GM12801 (cell line): ENCODE measurements around the gene TH.

Experiments
- TF ChIP-seq, protein P1 (sequence below): IDR thresholded peaks from one replicate; pipeline ENCODE4 v1.5.1; 2011; ENCODE audit warnings: control low read depth; ENCODE audit not compliant: insufficient read length; ENCODE audit errors: extremely low read depth

The TH gene

DNA sequence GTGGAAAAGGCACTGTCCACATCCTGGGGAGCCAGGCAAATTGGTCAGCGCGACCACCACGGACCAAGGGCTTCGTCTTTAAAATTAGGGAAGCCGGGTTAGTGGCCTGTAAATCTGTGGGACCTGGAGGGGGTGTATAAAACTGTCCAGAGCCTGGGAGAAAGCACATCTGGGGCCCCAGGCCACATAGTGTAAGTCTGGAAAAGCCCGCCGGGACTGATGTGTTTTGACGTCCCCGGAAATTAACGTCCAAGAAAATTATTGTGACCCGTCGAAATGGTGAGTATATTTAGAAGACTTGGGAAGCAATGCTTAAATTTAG lies 28.2 kb downstream of the TH start:
- TF ChIP-seq, protein P1, sequence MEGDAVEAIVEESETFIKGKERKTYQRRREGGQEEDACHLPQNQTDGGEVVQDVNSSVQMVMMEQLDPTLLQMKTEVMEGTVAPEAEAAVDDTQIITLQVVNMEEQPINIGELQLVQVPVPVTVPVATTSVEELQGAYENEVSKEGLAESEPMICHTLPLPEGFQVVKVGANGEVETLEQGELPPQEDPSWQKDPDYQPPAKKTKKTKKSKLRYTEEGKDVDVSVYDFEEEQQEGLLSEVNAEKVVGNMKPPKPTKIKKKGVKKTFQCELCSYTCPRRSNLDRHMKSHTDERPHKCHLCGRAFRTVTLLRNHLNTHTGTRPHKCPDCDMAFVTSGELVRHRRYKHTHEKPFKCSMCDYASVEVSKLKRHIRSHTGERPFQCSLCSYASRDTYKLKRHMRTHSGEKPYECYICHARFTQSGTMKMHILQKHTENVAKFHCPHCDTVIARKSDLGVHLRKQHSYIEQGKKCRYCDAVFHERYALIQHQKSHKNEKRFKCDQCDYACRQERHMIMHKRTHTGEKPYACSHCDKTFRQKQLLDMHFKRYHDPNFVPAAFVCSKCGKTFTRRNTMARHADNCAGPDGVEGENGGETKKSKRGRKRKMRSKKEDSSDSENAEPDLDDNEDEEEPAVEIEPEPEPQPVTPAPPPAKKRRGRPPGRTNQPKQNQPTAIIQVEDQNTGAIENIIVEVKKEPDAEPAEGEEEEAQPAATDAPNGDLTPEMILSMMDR: no peak

DNA sequence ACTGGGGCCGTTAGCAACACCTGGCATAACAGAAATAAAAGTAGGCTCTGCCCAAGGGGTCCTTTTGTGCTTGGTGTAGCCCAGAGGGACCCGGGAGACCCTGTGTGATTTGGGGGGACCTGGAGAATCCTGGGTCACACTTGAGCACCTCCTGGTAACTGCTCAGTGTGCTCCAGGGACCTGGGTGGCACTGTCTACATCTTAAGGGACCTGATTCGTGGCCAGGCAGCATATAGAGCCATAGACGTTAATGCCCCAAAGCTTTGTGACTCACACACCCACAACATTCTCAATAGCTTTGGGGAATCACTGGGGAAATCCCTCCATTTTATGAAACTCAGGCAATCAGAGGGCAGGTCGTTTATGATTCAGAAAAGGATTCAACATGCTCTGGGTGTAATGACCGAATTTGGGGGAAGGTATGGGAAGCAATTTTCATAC lies 28.8 kb downstream of the TH start:
- TF ChIP-seq, protein P1: no peak

DNA sequence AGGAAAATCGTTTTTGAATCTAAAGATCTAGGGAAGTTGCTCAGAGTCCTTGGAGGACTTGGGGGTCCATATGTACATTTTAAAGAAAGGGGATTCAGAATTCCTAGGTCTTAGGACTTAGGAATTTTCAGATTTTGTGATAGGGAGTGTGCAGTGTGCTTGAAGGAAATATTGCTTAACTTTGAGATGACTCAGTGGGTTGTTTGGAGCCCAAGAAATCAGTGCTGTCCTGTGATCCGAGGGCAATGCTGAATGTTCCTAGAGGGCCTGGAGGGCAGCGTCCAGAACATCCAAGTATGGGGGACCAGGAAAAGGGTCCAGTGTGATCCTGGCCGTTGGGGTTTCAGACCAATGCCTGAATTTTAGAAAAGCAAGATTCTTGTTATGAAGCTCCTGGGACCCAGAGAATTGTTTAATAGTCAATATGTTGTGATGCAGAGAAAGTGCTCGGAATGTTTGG lies 29.3 kb downstream of the TH start:
- TF ChIP-seq, protein P1: no peak

DNA sequence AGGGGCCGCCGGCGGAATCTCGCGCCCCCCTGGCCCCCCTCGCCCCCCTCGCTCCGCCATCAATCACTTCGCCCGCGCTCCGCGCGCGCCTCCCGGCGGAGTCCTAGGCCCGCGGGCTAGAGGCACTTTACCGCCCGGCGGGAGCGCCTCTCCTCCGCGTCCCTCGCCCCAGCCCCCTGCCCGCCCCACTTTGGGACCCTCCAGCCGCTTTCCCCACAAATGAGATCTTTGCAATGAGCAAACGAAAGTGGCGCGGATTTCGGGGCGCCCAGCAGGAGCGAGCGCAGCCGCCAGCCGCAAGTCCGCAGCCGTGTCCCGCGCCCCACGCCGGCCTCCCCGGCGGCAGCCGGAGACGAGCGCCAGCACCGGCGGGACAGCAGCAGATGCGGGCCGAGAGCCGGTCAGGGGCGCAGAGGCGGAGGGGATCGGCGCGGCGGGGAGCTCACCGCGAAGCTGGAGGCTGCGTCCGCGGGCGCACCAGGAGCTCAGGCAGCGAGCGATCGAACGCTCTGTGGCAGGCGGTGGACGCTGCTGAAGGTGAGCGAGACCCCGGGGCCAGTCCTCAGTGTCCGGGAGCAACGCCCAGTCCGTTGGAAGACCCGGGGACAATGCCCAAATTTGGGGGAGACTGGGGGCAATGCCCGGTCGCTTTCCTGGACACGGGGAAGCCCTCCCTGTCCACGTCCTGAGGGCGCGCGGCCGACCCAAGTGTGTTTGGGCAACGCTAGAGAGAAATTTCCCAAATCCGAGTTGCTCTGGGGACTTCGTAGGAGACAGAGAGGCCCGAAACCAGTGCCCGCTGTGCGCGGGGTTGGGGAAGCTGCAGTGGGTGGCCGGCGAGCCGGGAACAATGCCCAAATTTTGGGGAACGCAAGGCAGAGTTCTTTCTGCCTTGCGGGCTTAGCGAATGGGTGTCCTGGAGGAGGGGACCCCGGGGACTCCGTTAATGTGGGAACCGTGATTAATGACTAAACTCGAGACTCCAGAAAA lies 30.9 kb downstream of the TH start:
- TF ChIP-seq, protein P1: no peak

DNA sequence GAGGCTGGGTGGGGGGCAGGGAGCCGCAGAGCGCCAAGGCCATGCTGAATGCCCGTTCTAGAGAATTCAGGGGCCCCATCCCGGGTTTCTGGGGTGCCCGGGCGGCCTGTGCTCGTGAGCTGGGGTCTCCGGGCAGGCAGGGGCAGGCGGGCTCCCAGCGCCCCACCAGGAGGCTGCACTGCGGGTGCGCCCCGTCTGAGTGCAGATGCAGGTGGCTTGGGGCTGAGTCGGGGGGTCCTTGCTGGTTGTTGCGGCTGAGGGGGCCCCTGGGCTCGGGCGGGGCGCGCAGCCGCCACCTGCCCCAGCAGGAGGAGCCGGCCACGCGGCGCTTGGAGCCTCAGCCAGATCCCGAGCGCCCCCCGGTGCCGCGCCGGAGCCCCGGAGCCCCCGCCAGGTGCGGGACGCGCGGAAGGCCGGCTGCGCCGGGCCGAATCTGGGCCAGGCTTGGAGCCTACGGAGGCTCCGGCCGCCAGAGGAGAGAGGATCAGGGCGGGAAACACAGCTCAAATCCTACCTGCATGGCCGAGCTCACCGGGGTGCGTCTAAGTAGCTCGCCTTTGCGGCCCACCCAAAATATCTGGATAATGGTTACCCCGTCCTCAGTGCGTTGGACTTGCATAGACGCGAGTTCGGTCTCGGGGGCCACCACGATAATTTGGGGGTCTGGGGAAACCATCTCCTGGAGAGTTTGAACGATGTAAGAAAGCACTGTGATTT lies 31.8 kb downstream of the TH start:
- TF ChIP-seq, protein P1: no peak

DNA sequence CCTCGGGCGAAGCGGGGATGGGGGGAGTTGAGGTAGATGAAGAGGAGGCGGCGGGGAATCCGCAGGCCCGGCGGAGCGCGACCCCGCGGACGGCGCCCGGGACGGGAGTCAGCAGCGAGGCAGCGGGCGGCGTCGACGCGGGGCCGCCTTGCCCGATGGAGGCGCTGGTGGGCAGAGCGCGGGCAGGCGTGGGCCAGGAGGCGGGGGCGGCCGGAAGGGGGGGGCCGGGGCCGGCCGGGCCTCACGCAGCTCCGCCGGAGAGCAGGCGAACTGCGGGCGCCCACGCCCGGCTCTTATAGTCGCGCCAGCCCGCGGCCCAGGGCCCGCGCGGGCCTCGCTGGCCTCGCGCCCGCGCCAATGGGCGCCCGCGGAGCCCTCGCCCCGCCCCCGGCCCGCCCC lies 32.5 kb downstream of the TH start, which contains the start of gene IGF2:
IGF2 (minus strand) TSS at position 267 of the 399 bp plus-strand sequence. CDS start 3,866 bp downstream, outside the sequence.
- TF ChIP-seq, protein P1: no peak

DNA sequence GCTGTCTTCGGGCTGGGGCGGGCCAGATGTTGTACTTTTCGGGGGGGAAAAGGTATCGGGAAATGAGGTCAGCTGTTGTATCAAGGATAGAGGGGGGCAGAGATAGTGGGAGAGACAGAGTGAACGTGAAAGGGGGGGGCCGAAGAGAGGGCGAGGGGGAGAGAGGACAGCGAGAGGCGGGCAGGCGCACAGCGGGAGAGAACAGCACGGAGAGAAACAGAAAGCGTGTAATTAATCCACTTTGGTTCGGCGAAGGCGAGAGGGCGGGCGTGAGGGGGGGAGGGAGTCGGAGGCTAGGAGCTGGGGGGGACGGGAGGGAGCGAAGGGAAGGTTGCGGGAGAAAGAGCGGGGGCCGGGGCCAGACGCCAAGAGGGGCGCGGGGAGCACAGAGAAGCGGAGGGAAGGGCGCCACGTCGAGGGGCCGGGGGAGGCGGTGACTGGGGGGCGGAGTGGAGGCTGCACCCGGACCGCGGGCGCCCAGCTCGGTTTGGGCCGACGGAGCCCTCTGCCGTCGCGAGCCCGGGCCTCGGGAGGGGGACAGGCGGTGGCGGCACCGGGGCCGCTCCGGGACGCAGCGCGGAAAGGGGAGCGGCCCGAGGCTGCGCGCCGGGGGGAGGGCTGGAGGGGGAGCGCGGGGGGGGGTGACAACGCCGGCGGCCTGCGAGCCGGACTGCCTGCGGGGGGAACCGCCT lies 33.0 kb downstream of the TH start:
- TF ChIP-seq, protein P1: no peak
